GM18508 (cell line): ENCODE measurements around the gene ADORA1.

Source experiments
- ATAC-seq: cut with Tn5 transposase; IDR thresholded peaks from one replicate; pipeline ENCODE4 v1.9.1; 2021; ENCODE audit warnings: moderate number of reproducible peaks; ENCODE audit not compliant: insufficient read depth, unreplicated experiment

Gene ADORA1

GRCh38 chr1:203169770-203170520 lies 42.4 kb downstream of the ADORA1 start:
- no peak for ATAC-seq

- no peak for ATAC-seq
Observed at GRCh38 chr1:203170625-203171330, 43.3 kb downstream of the ADORA1 start.

- ATAC-seq: no peak
Observed at GRCh38 chr1:203171341-203172183, 44.0 kb downstream of the ADORA1 start.

- no peak for ATAC-seq
Observed at GRCh38 chr1:203172184-203173010, 44.9 kb downstream of the ADORA1 start.

- no peak for ATAC-seq
Observed at GRCh38 chr1:203173011-203173555, 45.6 kb downstream of the ADORA1 start.

- ATAC-seq: peak; percentile 75
Observed at GRCh38 chr1:203173566-203173965, 46.0 kb downstream of the ADORA1 start.

- no peak for ATAC-seq
Observed at GRCh38 chr1:203174324-203174985, 46.9 kb downstream of the ADORA1 start.

- ATAC-seq: no peak
Observed at GRCh38 chr1:203175237-203175826, 47.8 kb downstream of the ADORA1 start, which contains the start of gene MYBPH. MYBPH (minus strand) TSS chr1:203175826; CDS start chr1:203175755, 71 bp downstream.

GRCh38 chr1:203175827-203176241 lies 48.3 kb downstream of the ADORA1 start:
- no peak for ATAC-seq

- no peak for ATAC-seq
Observed at GRCh38 chr1:203176273-203177035, 48.9 kb downstream of the ADORA1 start.

- no peak for ATAC-seq
Observed at GRCh38 chr1:203177036-203177405, 49.5 kb downstream of the ADORA1 start.

- no peak for ATAC-seq
Observed at GRCh38 chr1:203177470-203178039, 50.0 kb downstream of the ADORA1 start.

GRCh38 chr1:203178083-203178482 lies 50.6 kb downstream of the ADORA1 start:
- no peak for ATAC-seq

- no peak for ATAC-seq
Observed at GRCh38 chr1:203178821-203179666, 51.5 kb downstream of the ADORA1 start.

GRCh38 chr1:203179667-203180005 lies 52.1 kb downstream of the ADORA1 start:
- ATAC-seq: no peak

- ATAC-seq: no peak
Observed at GRCh38 chr1:203180611-203181330, 53.2 kb downstream of the ADORA1 start.
